ENCODE data around the gene CARD19. TPM values are rescaled to one million over a fixed set of nuclear protein-coding genes. Genes with fewer than 3 reads are reported as not detected.

CARD19 gene
- total RNA-seq, 1 experiment from 2014 or later, result 63.4 TPM

GRCh38 chr9:93051680-93052089 lies 44.3 kb upstream of the CARD19 start:
- Histone ChIP-seq H3K4me3 (ENCODE audit: low read depth in 2 of 2, low read length in 2 of 2) (no peak overlapping the region), H3K36me3 (ENCODE audit: control insufficient read depth, insufficient read depth, low read length) (no peaks in the 10 kb centered on the region), H3K27ac (ENCODE audit: low read length) (no peak overlapping the region), H3K27me3 (ENCODE audit: control insufficient read depth, insufficient read depth, low read length) (no peaks in the 10 kb centered on the region), H3K4me1 (ENCODE audit: control insufficient read depth, insufficient read depth, low read length) (no peaks in the 10 kb centered on the region; the same call in 1 of the 2 replicates), H3K9me3 (ENCODE audit: control insufficient read depth, insufficient read depth, low read depth, low read length) (no peaks in the 10 kb centered on the region)
- ATAC-seq (no peak), DNase-seq (ENCODE audit: low read depth, low spot score) (no peak)
- in situ Hi-C loops (cut with HindIII; ENCODE audit: low pct_unique_long_range_greater_than_20kb, low sequenced_read_pairs) (no loop called here), intact Hi-C loops (cut with micrococcal nuclease; ENCODE audit: unreplicated experiment) (no loop called here)
- TF ChIP-seq SIN3A (IDR thresholded peaks at IDR 0.05; ENCODE audit: borderline replicate concordance, insufficient read depth, low read depth, low read length), result no peak
- no peak for TF ChIP-seq TCF7L2 (IDR thresholded peaks at IDR 0.05; ENCODE audit: low read depth, low read length)
- TF ChIP-seq POLR2AphosphoS5 (IDR thresholded peaks at IDR 0.05; ENCODE audit: low read depth, low read length), result no peak
- TF ChIP-seq, protein P1, sequence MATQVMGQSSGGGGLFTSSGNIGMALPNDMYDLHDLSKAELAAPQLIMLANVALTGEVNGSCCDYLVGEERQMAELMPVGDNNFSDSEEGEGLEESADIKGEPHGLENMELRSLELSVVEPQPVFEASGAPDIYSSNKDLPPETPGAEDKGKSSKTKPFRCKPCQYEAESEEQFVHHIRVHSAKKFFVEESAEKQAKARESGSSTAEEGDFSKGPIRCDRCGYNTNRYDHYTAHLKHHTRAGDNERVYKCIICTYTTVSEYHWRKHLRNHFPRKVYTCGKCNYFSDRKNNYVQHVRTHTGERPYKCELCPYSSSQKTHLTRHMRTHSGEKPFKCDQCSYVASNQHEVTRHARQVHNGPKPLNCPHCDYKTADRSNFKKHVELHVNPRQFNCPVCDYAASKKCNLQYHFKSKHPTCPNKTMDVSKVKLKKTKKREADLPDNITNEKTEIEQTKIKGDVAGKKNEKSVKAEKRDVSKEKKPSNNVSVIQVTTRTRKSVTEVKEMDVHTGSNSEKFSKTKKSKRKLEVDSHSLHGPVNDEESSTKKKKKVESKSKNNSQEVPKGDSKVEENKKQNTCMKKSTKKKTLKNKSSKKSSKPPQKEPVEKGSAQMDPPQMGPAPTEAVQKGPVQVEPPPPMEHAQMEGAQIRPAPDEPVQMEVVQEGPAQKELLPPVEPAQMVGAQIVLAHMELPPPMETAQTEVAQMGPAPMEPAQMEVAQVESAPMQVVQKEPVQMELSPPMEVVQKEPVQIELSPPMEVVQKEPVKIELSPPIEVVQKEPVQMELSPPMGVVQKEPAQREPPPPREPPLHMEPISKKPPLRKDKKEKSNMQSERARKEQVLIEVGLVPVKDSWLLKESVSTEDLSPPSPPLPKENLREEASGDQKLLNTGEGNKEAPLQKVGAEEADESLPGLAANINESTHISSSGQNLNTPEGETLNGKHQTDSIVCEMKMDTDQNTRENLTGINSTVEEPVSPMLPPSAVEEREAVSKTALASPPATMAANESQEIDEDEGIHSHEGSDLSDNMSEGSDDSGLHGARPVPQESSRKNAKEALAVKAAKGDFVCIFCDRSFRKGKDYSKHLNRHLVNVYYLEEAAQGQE (IDR thresholded peaks at IDR 0.05; ENCODE audit: insufficient read depth in 1 of 2, low read depth in 2 of 2, low read length in 1 of 2), result no peak
- TF ChIP-seq CTCF (IDR thresholded peaks at IDR 0.05), result no peak
- no TSS peak for BruUV-seq (replicated peaks)
- CTCF ChIA-PET, result no interaction called here
- POLR2A ChIA-PET, result no interaction called here

DNA sequence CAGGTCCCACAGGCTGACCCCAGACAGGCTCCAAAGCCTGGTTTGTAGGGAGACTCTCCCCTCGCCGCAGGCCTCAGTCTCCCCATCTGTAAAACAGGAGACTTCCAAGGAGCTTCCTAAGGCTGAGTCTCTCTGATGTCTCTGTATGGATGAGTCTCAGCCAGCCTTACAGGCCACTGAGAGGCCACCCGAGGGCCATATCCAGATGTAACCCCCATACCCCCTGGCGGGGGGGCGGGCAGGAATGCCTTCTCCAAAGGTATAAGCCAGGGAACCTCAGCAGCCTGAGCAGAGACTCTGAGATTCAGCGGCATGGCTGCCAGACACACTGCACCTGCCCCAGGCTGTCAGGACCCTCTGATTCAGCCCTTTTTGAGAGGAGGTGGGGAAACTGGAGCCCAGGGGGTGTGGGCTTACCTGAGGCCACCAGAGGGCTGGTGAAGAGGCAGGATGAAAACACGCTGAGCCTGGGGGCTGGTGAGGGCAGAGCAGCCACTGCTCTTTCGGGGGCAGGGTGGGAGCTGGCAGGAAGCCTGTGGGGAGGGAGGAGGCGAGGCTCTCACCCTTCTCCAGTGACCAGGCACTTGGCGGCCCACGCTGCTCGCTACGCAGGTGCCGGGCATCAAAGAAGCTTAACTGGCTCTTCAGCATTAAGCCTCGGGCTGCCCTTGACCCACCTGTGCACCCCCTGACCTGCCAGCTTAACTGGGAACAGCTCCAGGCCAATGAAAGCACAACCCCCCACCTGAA lies 43.1 kb upstream of the CARD19 start:
- CTCF ChIA-PET, result no interaction called here
- intact Hi-C loops (cut with micrococcal nuclease; ENCODE audit: unreplicated experiment), result no loop called here

More for the DNA sequence above, 43.1 kb upstream of the CARD19 start:
- no TSS peak for BruUV-seq (replicated peaks)
- H3K27ac ChIP-seq (ENCODE audit: low read length), result no peak overlapping the region
- TF ChIP-seq POLR2AphosphoS5 (IDR thresholded peaks at IDR 0.05; ENCODE audit: low read depth, low read length) (no peak), SIN3A (IDR thresholded peaks at IDR 0.05; ENCODE audit: borderline replicate concordance, insufficient read depth, low read depth, low read length) (no peak), TCF7L2 (IDR thresholded peaks at IDR 0.05; ENCODE audit: low read depth, low read length) (no peak), CTCF (IDR thresholded peaks at IDR 0.05) (no peak)
- TF ChIP-seq, protein P1 (IDR thresholded peaks at IDR 0.05; ENCODE audit: insufficient read depth in 1 of 2, low read depth in 2 of 2, low read length in 1 of 2), result no peak
- no peaks in the 10 kb centered on the region for H3K27me3 ChIP-seq (ENCODE audit: control insufficient read depth, insufficient read depth, low read length)
- no peaks in the 10 kb centered on the region; the same call in 1 of the 2 replicates for H3K4me1 ChIP-seq (ENCODE audit: control insufficient read depth, insufficient read depth, low read length)
- no peak overlapping the region for H3K4me3 ChIP-seq (ENCODE audit: low read depth in 2 of 2, low read length in 2 of 2)
- in situ Hi-C loops (cut with HindIII; ENCODE audit: low pct_unique_long_range_greater_than_20kb, low sequenced_read_pairs), result no loop called here
- H3K36me3 ChIP-seq (ENCODE audit: control insufficient read depth, insufficient read depth, low read length), result no peaks in the 10 kb centered on the region
- H3K9me3 ChIP-seq (ENCODE audit: control insufficient read depth, insufficient read depth, low read depth, low read length), result no peaks in the 10 kb centered on the region
- POLR2A ChIA-PET, result no interaction called here
- ATAC-seq, result no peak
- DNase-seq (ENCODE audit: low read depth, low spot score), result no peak
